ENCODE data around the gene PRKCH. TPM values are rescaled to one million over a fixed set of nuclear protein-coding genes. Genes with fewer than 3 reads are reported as not detected.
"Not testable (repeated sequence)": the region's sequence is repeated elsewhere in the genome, so short reads cannot be mapped to it uniquely, and the experiment has no call there.

Gene PRKCH
- total RNA-seq, 1 donor from 2014 or later: 209 TPM

GRCh38 chr14:61453103-61453767 is 131.9 kb downstream of the PRKCH start:
- DNase-seq (ENCODE audit: low read depth in 2 of 2): no peak

- peak in 1 of 2 donors; percentile 49 for DNase-seq (ENCODE audit: low read depth in 2 of 2)
These were observed 133.2 kb downstream of the PRKCH start for GRCh38 chr14:61454545-61454944.

- DNase-seq (ENCODE audit: low read depth in 2 of 2): peak in 1 of 2 donors; percentile 58
These were observed 134.0 kb downstream of the PRKCH start for GRCh38 chr14:61455351-61455750.

GRCh38 chr14:61456720-61457119 is 135.3 kb downstream of the PRKCH start:
- peak; percentile 63 to 82 for DNase-seq (ENCODE audit: low read depth in 2 of 2)

GRCh38 chr14:61458766-61459165 is 137.4 kb downstream of the PRKCH start:
- no peak for DNase-seq (ENCODE audit: low read depth in 2 of 2)

GRCh38 chr14:61459229-61459628 is 137.8 kb downstream of the PRKCH start:
- no peak for DNase-seq (ENCODE audit: low read depth in 2 of 2)

- DNase-seq (ENCODE audit: low read depth in 2 of 2): no peak
These were observed 138.7 kb downstream of the PRKCH start for GRCh38 chr14:61460063-61460462.

- DNase-seq (ENCODE audit: low read depth in 2 of 2): peak in 1 of 2 donors; percentile 64
These were observed 139.6 kb downstream of the PRKCH start for GRCh38 chr14:61460718-61461611.

- peak; percentile 59 to 76 for DNase-seq (ENCODE audit: low read depth in 2 of 2)
These were observed 140.5 kb downstream of the PRKCH start for GRCh38 chr14:61461808-61462275.

GRCh38 chr14:61462566-61463193 is 141.3 kb downstream of the PRKCH start:
- DNase-seq (ENCODE audit: low read depth in 2 of 2): peak in 1 of 2 donors; percentile 71

- DNase-seq (ENCODE audit: low read depth in 2 of 2): no peak
These were observed 142.4 kb downstream of the PRKCH start for GRCh38 chr14:61463664-61464285.

GRCh38 chr14:61464539-61465320 is 143.4 kb downstream of the PRKCH start:
- DNase-seq (ENCODE audit: low read depth in 2 of 2): not testable (repeated sequence)

- peak in 1 of 2 donors; percentile 55 for DNase-seq (ENCODE audit: low read depth in 2 of 2)
These were observed 145.0 kb downstream of the PRKCH start for GRCh38 chr14:61466249-61466904.

GRCh38 chr14:61466905-61467280 is 145.5 kb downstream of the PRKCH start:
- no peak for DNase-seq (ENCODE audit: low read depth in 2 of 2)

GRCh38 chr14:61467296-61467695 is 145.9 kb downstream of the PRKCH start:
- DNase-seq (ENCODE audit: low read depth in 2 of 2): no peak

- peak in 1 of 2 donors; percentile 21 for DNase-seq (ENCODE audit: low read depth in 2 of 2)
These were observed 146.9 kb downstream of the PRKCH start for GRCh38 chr14:61468063-61468825.

GRCh38 chr14:61469781-61470180 is 148.4 kb downstream of the PRKCH start:
- no peak for DNase-seq (ENCODE audit: low read depth in 2 of 2)

- DNase-seq (ENCODE audit: low read depth in 2 of 2): peak; percentile 67 to 80
These were observed 149.0 kb downstream of the PRKCH start for GRCh38 chr14:61470261-61470960.

- DNase-seq (ENCODE audit: low read depth in 2 of 2): no peak
These were observed 149.5 kb downstream of the PRKCH start for GRCh38 chr14:61470961-61471293.

Measured in dermis microvascular lymphatic vessel endothelial cell (primary cell).